ENCODE results near the gene PROS1. TPM values are rescaled to one million over a fixed set of nuclear protein-coding genes. Genes with fewer than 3 reads are reported as not detected.

The PROS1 gene
- total RNA-seq, 2 experiments from 2014 or later = 0.09 TPM; not detected in 1

DNA sequence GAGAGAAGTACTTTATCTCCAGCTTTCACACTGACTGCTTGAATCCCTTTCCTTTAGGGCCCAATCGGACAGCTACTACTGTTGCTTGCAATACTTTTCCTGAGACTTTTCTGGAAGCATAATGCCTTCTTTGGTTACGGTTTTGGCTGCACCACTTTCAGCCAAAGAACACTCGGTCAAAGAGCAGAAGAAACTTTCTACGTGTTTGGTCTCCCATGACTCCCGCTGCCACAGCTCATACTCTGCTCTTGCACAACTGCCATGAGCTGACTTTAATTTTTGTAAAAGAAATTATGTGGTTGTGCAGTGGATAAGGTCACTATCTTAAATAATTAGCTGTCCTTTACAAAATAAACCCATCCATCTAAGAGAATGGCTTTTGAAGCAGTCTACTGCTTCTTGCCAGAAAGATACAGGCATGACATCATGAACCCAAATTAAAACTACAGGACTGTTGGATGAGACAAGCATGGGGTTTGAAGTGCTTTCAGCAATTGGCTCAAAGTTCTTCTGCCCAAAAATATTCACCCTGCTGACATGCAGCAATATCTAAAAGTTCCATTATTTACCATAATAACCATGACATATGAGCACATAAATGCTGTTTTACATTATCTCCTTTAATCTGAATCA, 42.0 kb downstream of the PROS1 start:
- Histone ChIP-seq H3K4me2 (ENCODE audit: low read length) (no peak overlapping the region), H3K9me3 (ENCODE audit: low read length) (no peaks in the 10 kb centered on the region), H3K4me3 (ENCODE audit: low read depth, low read length, poor library complexity, severe bottlenecking) (no peak overlapping the region), H3K79me2 (ENCODE audit: insufficient read depth, low read depth, low read length) (no peaks in the 10 kb centered on the region), H3K27ac (ENCODE audit: low read depth, low read length, poor library complexity, severe bottlenecking) (no peak overlapping the region), H3K36me3 (ENCODE audit: insufficient read depth, low read length) (no peaks in the 10 kb centered on the region), H3K4me1 (ENCODE audit: insufficient read depth, low read length, poor library complexity, severe bottlenecking) (no peaks in the 10 kb centered on the region), H3K9me2 (ENCODE audit: insufficient read depth, low read length) (no peaks in the 10 kb centered on the region), H4K20me1 (ENCODE audit: insufficient read depth, low read length) (no peaks in the 10 kb centered on the region), H2AFZ (ENCODE audit: low read length) (no peak overlapping the region)
- BruUV-seq (replicated peaks) = no TSS peak
- no peak for TF ChIP-seq EZH2phosphoT487 (IDR thresholded peaks at IDR 0.05; ENCODE audit: borderline replicate concordance, low read depth, low read length)
- TF ChIP-seq, protein P1, sequence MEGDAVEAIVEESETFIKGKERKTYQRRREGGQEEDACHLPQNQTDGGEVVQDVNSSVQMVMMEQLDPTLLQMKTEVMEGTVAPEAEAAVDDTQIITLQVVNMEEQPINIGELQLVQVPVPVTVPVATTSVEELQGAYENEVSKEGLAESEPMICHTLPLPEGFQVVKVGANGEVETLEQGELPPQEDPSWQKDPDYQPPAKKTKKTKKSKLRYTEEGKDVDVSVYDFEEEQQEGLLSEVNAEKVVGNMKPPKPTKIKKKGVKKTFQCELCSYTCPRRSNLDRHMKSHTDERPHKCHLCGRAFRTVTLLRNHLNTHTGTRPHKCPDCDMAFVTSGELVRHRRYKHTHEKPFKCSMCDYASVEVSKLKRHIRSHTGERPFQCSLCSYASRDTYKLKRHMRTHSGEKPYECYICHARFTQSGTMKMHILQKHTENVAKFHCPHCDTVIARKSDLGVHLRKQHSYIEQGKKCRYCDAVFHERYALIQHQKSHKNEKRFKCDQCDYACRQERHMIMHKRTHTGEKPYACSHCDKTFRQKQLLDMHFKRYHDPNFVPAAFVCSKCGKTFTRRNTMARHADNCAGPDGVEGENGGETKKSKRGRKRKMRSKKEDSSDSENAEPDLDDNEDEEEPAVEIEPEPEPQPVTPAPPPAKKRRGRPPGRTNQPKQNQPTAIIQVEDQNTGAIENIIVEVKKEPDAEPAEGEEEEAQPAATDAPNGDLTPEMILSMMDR (conservative IDR thresholded peaks at IDR 0.05; ENCODE audit: low read length) = no peak
- DNase-seq (ENCODE audit: low spot score) = no peak
- POLR2A ChIA-PET = no interaction called here
- CTCF ChIA-PET (ENCODE audit: unreplicated experiment) = no interaction called here
- intact Hi-C loops (cut with micrococcal nuclease; ENCODE audit: unreplicated experiment) = no loop called here

- no peaks in the 10 kb centered on the region for H3K36me3 ChIP-seq (ENCODE audit: insufficient read depth, low read length)
- CTCF ChIA-PET (ENCODE audit: unreplicated experiment) = no interaction called here
- no peak for DNase-seq (ENCODE audit: low spot score)
- no peaks in the 10 kb centered on the region for H3K9me3 ChIP-seq (ENCODE audit: low read length)
- H3K4me1 ChIP-seq (ENCODE audit: insufficient read depth, low read length, poor library complexity, severe bottlenecking) = no peaks in the 10 kb centered on the region
- no peak overlapping the region for H3K4me3 ChIP-seq (ENCODE audit: low read depth, low read length, poor library complexity, severe bottlenecking)
- no peak overlapping the region for H2AFZ ChIP-seq (ENCODE audit: low read length)
- POLR2A ChIA-PET = no interaction called here
- no peaks in the 10 kb centered on the region for H3K9me2 ChIP-seq (ENCODE audit: insufficient read depth, low read length)
- no peak overlapping the region for H3K27ac ChIP-seq (ENCODE audit: low read depth, low read length, poor library complexity, severe bottlenecking)
- no TSS peak for BruUV-seq (replicated peaks)
- H3K4me2 ChIP-seq (ENCODE audit: low read length) = no peak overlapping the region
- TF ChIP-seq EZH2phosphoT487 (IDR thresholded peaks at IDR 0.05; ENCODE audit: borderline replicate concordance, low read depth, low read length) = no peak
- TF ChIP-seq, protein P1 (conservative IDR thresholded peaks at IDR 0.05; ENCODE audit: low read length) = no peak
- intact Hi-C loops (cut with micrococcal nuclease; ENCODE audit: unreplicated experiment) = no loop called here
- H3K79me2 ChIP-seq (ENCODE audit: insufficient read depth, low read depth, low read length) = no peaks in the 10 kb centered on the region
- no peaks in the 10 kb centered on the region for H4K20me1 ChIP-seq (ENCODE audit: insufficient read depth, low read length)
Observed at GRCh38 chr3:93930041-93930440, 43.7 kb downstream of the PROS1 start.

GRCh38 chr3:93926789-93927188, 46.9 kb downstream of the PROS1 start:
- Histone ChIP-seq H3K4me1 (ENCODE audit: insufficient read depth, low read length, poor library complexity, severe bottlenecking) (no peaks in the 10 kb centered on the region), H4K20me1 (ENCODE audit: insufficient read depth, low read length) (no peaks in the 10 kb centered on the region), H2AFZ (ENCODE audit: low read length) (no peak overlapping the region), H3K4me3 (ENCODE audit: low read depth, low read length, poor library complexity, severe bottlenecking) (no peak overlapping the region), H3K27ac (ENCODE audit: low read depth, low read length, poor library complexity, severe bottlenecking) (no peak overlapping the region), H3K79me2 (ENCODE audit: insufficient read depth, low read depth, low read length) (no peaks in the 10 kb centered on the region), H3K4me2 (ENCODE audit: low read length) (no peak overlapping the region), H3K9me3 (ENCODE audit: low read length) (no peaks in the 10 kb centered on the region), H3K9me2 (ENCODE audit: insufficient read depth, low read length) (no peaks in the 10 kb centered on the region), H3K36me3 (ENCODE audit: insufficient read depth, low read length) (no peaks in the 10 kb centered on the region)
- DNase-seq (ENCODE audit: low spot score) = no peak
- ChIA-PET CTCF (ENCODE audit: unreplicated experiment) (no interaction called here), POLR2A (no interaction called here)
- intact Hi-C loops (cut with micrococcal nuclease; ENCODE audit: unreplicated experiment) = no loop called here
- BruUV-seq (replicated peaks) = no TSS peak
- TF ChIP-seq, protein P1 (conservative IDR thresholded peaks at IDR 0.05; ENCODE audit: low read length) = no peak
- no peak for TF ChIP-seq EZH2phosphoT487 (IDR thresholded peaks at IDR 0.05; ENCODE audit: borderline replicate concordance, low read depth, low read length)
